HG03457 (cell line): Measurements from ENCODE around the gene SNTG2.

Source experiments
- ATAC-seq: cut with Tn5 transposase; IDR thresholded peaks from one replicate; pipeline ENCODE4 v1.9.1; 2021; ENCODE audit warnings: moderate number of reproducible peaks; ENCODE audit not compliant: unreplicated experiment

The SNTG2 gene

DNA sequence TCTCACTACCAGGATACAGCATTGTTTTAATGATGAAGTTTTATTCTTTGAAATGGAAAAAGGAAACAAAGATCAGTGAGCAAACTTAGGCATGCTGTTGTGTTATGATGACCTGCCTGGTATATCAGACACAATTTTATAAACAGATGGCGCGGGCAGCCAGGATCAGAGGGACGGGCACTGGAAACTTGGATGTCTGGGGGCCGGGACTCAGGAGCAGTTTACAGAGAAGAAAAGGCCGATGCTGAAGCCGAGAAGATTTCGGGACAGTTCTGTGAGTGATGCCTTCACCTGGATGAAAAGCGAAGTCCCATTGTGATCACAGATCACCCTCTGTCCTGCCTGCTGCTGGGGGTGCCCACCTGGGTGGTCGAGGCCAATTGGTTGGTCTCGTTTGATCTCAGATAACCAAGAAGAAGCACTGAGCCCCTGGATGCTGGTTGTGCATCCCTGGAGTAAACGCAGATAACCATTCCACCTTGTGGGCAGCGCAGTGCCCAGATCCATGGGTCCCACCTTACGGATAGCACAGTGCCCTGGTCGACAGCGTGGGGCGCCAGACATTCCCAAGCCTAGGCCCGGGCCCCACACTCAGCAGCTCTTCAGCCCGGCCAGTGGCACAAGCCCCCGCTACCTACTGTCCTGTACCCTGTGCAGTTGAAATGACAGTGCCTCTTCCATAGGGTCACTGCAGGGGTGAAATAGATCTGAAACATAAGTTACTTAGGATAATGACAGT, 279.7 kb downstream of the SNTG2 start:
- ATAC-seq = no peak

GRCh38 chr2:1231466-1232063, 280.9 kb downstream of the SNTG2 start:
- ATAC-seq = no peak

- ATAC-seq = no peak
Observed at GRCh38 chr2:1233281-1233680, 282.6 kb downstream of the SNTG2 start.

DNA sequence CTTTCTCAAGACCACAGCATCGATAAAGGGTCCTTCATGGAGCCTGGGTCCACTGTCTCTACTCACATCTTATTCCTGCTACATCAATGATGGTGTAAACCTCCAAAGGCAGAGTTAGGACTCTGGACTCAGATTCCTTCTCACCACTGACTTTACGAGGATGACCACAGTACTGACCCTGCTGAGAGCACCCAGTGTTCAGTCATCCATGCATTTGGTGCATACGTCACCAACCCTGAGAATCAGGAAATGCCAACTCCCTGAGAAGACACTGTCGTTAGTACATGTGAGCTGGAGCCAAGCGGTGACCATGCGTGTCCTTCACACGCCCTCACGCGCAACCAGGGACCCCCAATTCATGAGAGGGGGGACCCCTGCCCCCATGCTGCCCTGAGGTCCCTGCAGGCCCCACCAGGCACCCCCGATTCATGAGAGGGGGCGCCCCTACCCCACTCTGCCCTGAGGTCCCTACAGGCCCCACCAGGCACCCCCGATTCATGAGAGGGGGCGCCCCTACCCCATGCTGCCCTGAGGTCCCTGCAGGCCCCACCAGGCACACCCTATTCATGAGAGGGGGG, 284.2 kb downstream of the SNTG2 start:
- no peak for ATAC-seq

- no peak for ATAC-seq
Observed at GRCh38 chr2:1235806-1236205, 285.2 kb downstream of the SNTG2 start.

DNA sequence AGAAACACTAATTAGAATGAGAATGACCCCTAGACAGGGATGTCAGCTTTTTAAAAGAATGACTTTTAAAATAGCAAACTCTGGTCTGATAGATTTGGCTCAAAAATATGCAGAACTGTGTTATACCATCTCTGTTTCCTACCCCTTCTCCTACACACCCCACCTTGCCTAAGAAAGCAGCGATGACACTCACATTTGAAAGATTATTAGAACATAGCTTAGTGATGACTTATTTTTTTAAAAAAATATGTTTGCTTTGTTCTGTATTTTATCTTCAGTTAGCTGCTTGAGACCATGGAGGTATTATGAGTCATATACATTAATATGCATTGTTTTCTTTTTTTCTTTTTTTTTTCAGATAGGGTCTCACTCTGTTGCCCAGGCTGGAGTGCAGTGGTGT, 286.0 kb downstream of the SNTG2 start:
- ATAC-seq = no peak

- no peak for ATAC-seq
Observed at GRCh38 chr2:1237783-1238182, 287.1 kb downstream of the SNTG2 start.

- ATAC-seq = no peak
Observed at GRCh38 chr2:1238598-1239138, 288.0 kb downstream of the SNTG2 start.

DNA sequence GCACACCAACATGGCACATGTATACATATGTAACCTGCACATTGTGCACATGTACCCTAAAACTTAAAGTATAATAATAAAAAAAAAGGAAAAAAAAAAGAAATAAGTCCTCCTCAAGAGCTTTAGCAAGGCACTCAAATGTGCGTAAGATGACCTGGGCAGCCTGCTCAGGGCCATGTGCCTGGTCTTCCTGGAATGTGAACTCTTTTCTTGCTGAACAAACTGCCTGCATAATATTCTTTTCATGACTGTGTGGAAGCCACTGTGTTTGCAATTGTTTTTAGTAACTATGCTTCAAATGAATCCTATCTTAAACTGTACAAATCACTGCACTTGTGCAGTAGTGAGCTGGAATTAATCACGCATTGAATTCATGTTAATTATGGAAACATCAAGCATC, 294.5 kb downstream of the SNTG2 start:
- no peak for ATAC-seq

- no peak for ATAC-seq
Observed at GRCh38 chr2:1246239-1246638, 295.6 kb downstream of the SNTG2 start.

DNA sequence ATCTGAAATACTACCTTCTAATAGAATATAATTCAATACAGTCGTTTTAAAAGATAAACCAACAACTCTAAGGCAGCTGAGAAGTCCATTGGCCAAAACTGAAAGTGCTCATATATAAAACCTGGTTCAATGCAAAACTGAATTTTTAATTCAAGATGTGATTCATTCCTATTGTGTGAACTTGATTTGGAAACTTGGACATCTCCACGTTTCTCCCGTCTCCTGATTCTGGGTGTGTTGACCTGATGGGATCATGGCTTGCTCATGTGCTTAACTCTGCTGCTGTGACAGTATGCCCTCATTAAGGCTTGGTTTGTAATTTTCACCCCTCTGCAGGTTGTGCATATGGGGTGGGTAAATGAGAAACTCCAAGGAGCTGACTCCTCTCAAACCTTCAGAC, 296.3 kb downstream of the SNTG2 start:
- ATAC-seq = no peak

DNA sequence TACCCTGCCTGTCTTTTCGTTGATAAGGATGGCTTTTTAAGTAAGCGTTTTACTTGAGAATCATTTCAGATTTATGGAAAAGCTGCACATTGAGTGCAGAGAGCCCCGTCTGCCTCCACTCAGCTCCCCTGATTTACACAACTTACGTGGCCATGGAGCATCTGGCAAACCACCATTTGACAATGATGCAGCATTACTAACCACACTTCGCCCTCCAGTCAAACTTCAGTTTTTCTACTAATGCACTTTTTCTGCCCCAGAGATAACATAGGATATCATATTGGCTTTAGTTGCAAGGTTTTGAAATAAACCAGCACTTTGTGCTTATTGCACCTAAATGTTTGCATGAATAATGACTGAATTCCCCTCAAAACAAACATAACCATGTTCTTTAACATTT, 297.5 kb downstream of the SNTG2 start:
- ATAC-seq = no peak

- ATAC-seq = no peak
Observed at GRCh38 chr2:1249897-1250687, 299.4 kb downstream of the SNTG2 start.

GRCh38 chr2:1251520-1251919, 300.9 kb downstream of the SNTG2 start:
- ATAC-seq = no peak

DNA sequence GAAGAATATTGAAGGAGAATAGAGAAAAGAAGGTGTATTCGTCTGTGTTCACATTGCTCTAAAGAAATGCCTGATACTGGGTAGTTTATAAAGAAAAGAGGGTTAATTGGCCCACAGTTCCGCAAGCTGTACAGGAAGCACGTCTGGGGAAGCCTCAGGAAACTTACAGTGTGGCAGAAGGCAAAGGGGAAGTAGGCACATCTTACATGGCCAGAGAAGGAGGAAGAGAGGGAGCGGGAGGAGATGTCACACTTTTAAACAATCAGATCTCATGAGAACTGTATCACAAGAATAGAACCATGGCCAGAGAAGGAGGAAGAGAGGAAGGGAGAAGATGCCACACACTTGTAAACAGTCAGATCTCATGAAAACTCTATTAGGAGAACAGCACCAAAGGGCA, 303.0 kb downstream of the SNTG2 start:
- ATAC-seq = no peak

- no peak for ATAC-seq
Observed at GRCh38 chr2:1254662-1255343, 304.2 kb downstream of the SNTG2 start.

DNA sequence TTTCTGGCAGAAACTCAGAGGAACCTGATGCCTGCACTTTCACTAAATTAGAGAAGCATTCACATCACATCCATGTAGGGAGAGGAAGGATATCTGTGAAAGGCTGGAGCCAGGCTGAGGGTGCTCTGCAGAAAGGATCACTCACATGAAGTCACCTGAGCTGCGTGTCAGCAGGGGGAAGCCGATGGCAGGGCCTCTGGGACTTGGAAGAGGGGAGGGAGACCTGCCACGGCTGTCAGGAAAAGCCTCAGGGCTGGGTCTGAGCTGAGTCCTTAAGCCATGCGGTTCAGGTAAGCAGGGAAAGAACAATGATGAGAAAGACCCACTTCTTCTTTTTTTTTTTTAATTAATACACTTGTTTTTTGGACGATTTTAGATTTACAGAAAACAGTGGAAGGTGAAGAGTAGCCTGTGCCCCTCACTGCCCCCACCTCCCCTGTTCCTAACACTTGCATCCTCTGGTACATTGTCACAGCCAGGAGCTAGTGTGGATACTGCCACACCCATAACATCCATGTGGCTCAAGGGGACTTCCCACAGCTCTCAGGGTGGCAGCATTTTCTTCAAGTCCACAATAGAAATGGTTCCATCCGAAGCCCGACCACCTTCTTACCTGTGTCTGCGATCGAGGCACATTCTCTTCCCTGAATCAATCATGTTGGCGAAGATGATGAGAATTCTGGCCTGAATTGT, 306.1 kb downstream of the SNTG2 start:
- ATAC-seq = no peak

DNA sequence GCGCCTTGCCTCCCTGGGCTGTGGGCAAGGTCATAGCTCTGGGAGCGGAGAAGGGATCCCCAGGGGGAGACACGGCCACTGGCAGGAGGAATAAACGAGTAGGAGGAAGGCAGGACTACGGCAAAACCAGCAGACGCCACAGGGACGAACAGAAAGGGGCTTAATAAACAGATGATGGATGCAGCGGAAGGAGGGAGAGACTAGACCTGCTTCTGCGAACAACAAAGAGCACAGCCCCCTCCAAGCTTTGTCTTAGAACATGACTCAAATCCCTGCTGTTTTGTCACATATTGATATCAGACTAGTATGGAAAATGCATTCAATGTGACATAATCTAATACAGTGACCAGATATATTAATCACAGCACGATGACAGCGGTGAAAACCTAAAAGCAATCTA, 306.7 kb downstream of the SNTG2 start:
- no peak for ATAC-seq

- ATAC-seq = no peak
Observed at GRCh38 chr2:1259746-1260145, 309.1 kb downstream of the SNTG2 start.

DNA sequence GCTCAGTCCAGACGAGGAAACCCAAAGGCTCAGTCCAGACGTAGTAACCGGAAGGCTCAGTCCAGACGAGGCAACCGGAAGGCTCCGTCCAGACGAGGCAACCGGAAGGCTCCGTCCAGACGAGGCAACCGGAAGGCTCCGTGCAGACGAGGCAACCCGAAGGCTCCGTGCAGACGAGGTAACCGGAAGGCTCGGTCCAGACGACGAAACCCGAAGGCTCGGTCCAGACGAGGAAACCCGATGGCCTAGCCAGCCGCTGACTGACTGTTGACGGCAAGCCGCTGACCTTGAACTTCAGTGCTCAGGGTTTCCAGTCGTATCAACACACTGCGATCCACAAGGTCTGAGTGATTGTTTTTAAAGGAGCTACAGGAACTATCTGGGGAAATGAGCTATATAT, 312.0 kb downstream of the SNTG2 start:
- ATAC-seq = no peak
